NCI-H2107 treated with DMSO at 0.1 percent for 48 hours (cell line): ENCODE measurements around the gene FAAH2.
"Not testable (repeated sequence)": the region's sequence is repeated elsewhere in the genome, so short reads cannot be mapped to it uniquely, and the experiment has no call there.

Experiments
- DNase-seq: peaks from one replicate; lab custom pipeline; 2025; ENCODE audit not compliant: unreplicated experiment; lab: John Stamatoyannopoulos, UW

The FAAH2 gene

GRCh38 chrX:57286507-57287251 is at the start of gene FAAH2:
FAAH2 (plus strand) TSS chrX:57286706; CDS start chrX:57286826, 120 bp downstream.
- peak; percentile 92 for DNase-seq

- DNase-seq, result no peak
Observed at GRCh38 chrX:57241967-57242366, 44.5 kb upstream of the FAAH2 start.

GRCh38 chrX:57251965-57252364 is 34.5 kb upstream of the FAAH2 start:
- DNase-seq, result no peak

GRCh38 chrX:57265126-57265525 is 21.4 kb upstream of the FAAH2 start:
- DNase-seq, result no peak

GRCh38 chrX:57266275-57266674 is 20.2 kb upstream of the FAAH2 start:
- no peak for DNase-seq

GRCh38 chrX:57266871-57267270 is 19.6 kb upstream of the FAAH2 start:
- no peak for DNase-seq

GRCh38 chrX:57267308-57267707 is 19.2 kb upstream of the FAAH2 start:
- no peak for DNase-seq

GRCh38 chrX:57270980-57271379 is 15.5 kb upstream of the FAAH2 start:
- DNase-seq, result no peak

GRCh38 chrX:57282568-57282967 is 3.9 kb upstream of the FAAH2 start:
- DNase-seq, result peak; percentile 27

GRCh38 chrX:57285001-57285400 is 1.5 kb upstream of the FAAH2 start:
- no peak for DNase-seq

- DNase-seq, result no peak
Observed at GRCh38 chrX:57289089-57289488, 2.6 kb downstream of the FAAH2 start.

GRCh38 chrX:57294961-57295360 is 8.5 kb downstream of the FAAH2 start:
- DNase-seq, result no peak

- DNase-seq, result not testable (repeated sequence)
Observed at GRCh38 chrX:57295679-57296078, 9.2 kb downstream of the FAAH2 start.

GRCh38 chrX:57313583-57314215 is 27.2 kb downstream of the FAAH2 start:
- no peak for DNase-seq

GRCh38 chrX:57329008-57329407 is 42.5 kb downstream of the FAAH2 start:
- DNase-seq, result no peak

- DNase-seq, result not testable (repeated sequence)
Observed at GRCh38 chrX:57335790-57336189, 49.3 kb downstream of the FAAH2 start.

GRCh38 chrX:57353472-57354132 is 67.1 kb downstream of the FAAH2 start:
- DNase-seq, result no peak

- no peak for DNase-seq
Observed at GRCh38 chrX:57364145-57364544, 77.6 kb downstream of the FAAH2 start.

- no peak for DNase-seq
Observed at GRCh38 chrX:57366430-57366829, 79.9 kb downstream of the FAAH2 start.

- no peak for DNase-seq
Observed at GRCh38 chrX:57367649-57368048, 81.1 kb downstream of the FAAH2 start.

GRCh38 chrX:57368158-57368557 is 81.7 kb downstream of the FAAH2 start:
- DNase-seq, result no peak

- DNase-seq, result no peak
Observed at GRCh38 chrX:57379296-57379695, 92.8 kb downstream of the FAAH2 start.
